ENCODE measurements around the gene LAG3. TPM values are rescaled to one million over a fixed set of nuclear protein-coding genes. Genes with fewer than 3 reads are reported as not detected.

LAG3 gene
- total and polyA plus RNA-seq, 10 of the 15 experiments (the other 5 are each of a cell fraction or from before 2014, with no cell fraction given) = 0.52 to 4.2 (median 1.0) TPM; not detected in 1

- H3K4me2 ChIP-seq (ENCODE audit: control insufficient read depth, insufficient read depth) = peak overlapping the region; percentile 23; the same call in 1 of the 2 replicates
- RAD21 ChIA-PET (ENCODE audit: unreplicated experiment) = interaction anchor here (0.9 to 5.7 kb wide), 3 partner anchors 10 to 22 kb away, joined by 3 to 68 read pairs (median 3); partner anchors contain the start of genes MLF2 and PTMS
- FAIRE-seq (no peak), ATAC-seq (no peak), DNase-seq (ENCODE audit: low read depth, low spot score) (no peak)
- peak; percentile 12; the same call in 1 of the 2 replicates for TF ChIP-seq EED (IDR thresholded peaks at IDR 0.05; ENCODE audit: low read depth)
- no peak for TF ChIP-seq SIN3A (IDR thresholded peaks at IDR 0.05; ENCODE audit: low read depth, low read length)
- TF ChIP-seq IKZF2 (IDR thresholded peaks at IDR 0.05) = peak; percentile 30 to 53; a peak in 2 of 4 replicates
- TF ChIP-seq, protein P1, sequence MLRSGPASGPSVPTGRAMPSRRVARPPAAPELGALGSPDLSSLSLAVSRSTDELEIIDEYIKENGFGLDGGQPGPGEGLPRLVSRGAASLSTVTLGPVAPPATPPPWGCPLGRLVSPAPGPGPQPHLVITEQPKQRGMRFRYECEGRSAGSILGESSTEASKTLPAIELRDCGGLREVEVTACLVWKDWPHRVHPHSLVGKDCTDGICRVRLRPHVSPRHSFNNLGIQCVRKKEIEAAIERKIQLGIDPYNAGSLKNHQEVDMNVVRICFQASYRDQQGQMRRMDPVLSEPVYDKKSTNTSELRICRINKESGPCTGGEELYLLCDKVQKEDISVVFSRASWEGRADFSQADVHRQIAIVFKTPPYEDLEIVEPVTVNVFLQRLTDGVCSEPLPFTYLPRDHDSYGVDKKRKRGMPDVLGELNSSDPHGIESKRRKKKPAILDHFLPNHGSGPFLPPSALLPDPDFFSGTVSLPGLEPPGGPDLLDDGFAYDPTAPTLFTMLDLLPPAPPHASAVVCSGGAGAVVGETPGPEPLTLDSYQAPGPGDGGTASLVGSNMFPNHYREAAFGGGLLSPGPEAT (IDR thresholded peaks at IDR 0.05; ENCODE audit: low read depth) = peak; percentile 28; the same call in 1 of the 2 replicates
- no peak for TF ChIP-seq ZBTB40 (IDR thresholded peaks at IDR 0.05; ENCODE audit: borderline replicate concordance)
- no peak for TF ChIP-seq RUNX3 (IDR thresholded peaks at IDR 0.05; ENCODE audit: low read length)
- TF ChIP-seq KAT2A (conservative IDR thresholded peaks at IDR 0.05; ENCODE audit: control insufficient read depth, low read depth, low read length) = no peak
- no peaks in the 10 kb centered on the region for H3K27me3 ChIP-seq (replicated peaks in 1 of 2; ENCODE audit: control insufficient read depth in 2 of 2, insufficient read depth in 2 of 2, low read length in 1 of 2)
- 50% methylated on average over 16 of the region's 16 CpGs for WGBS (ENCODE audit: insufficient coverage, insufficient replicate concordance, low lambda C conversion rate, missing lambda C conversion rate)
- no peak overlapping the region for H3K9ac ChIP-seq (ENCODE audit: control insufficient read depth, insufficient read depth, low read length)
- H3K4me1 ChIP-seq (ENCODE audit: control insufficient read depth, insufficient read depth, low read length) = peaks cover 48% of the 10 kb centered on the region
- H2AFZ ChIP-seq (ENCODE audit: control insufficient read depth, low read depth, low read length) = no peak overlapping the region
- CTCF ChIA-PET = interaction anchor here (0.7 to 12.7 kb wide), 5 partner anchors 9 to 96 kb away, joined by 3 to 221 read pairs (median 13); partner anchors contain the start of genes MLF2 and PTMS
- BruUV-seq (replicated peaks) = no TSS peak
- H3K9me3 ChIP-seq (replicated peaks; ENCODE audit: control insufficient read depth, insufficient read depth, low read length) = no peaks in the 10 kb centered on the region
- H3K36me3 ChIP-seq (ENCODE audit: control insufficient read depth in 2 of 2, insufficient read depth in 2 of 2, low read length in 1 of 2) = no peaks in the 10 kb centered on the region
- intact Hi-C loops (cut with micrococcal nuclease; ENCODE audit: unreplicated experiment) = loop anchor here (5.0 kb wide), 2 partner anchors 38 to 223 kb away; no protein-coding TSS in a partner anchor
- no peaks in the 10 kb centered on the region; the same call in 1 of the 2 replicates for H3K79me2 ChIP-seq (ENCODE audit: control insufficient read depth, insufficient read depth, low read length)
- in situ Hi-C loops (cut with MboI) = no loop called here
- H3K4me3 ChIP-seq = no peak overlapping the region
- no peaks in the 10 kb centered on the region for H4K20me1 ChIP-seq (ENCODE audit: control insufficient read depth, insufficient read depth)
- POLR2A ChIA-PET = interaction anchor here (0.7 to 2.0 kb wide), 8 partner anchors 9 to 86 kb away, joined by 3 to 9 read pairs (median 5); partner anchors contain the start of genes MLF2, PTMS, USP5 and ZNF384
- SMC1A ChIA-PET (ENCODE audit: uncharacterized antibody, unreplicated experiment) = interaction anchor here (1.3 to 3.5 kb wide), 4 partner anchors 10 to 76 kb away, joined by 3 to 14 read pairs (median 8); partner anchors contain the start of genes CDCA3, MLF2, PTMS and USP5
- H3K27ac ChIP-seq (ENCODE audit: control insufficient read depth, insufficient read depth) = no peak overlapping the region
Measured at GRCh38 chr12:6775185-6776174, 3.2 kb downstream of the LAG3 start.

Data from GM12878 (cell line).